LNCAP (cell line): ENCODE results near the gene GIT1.

Source experiments
- CTCF ChIP-seq: fragments of 450-650 bp; IDR thresholded peaks from 2 replicates; pipeline ENCODE4 v1.5.1; 2017; ENCODE audit warnings: mild to moderate bottlenecking

GIT1 gene

GRCh38 chr17:29625037-29625750 is 35.7 kb upstream of the GIT1 start:
- no peak for TF ChIP-seq CTCF

GRCh38 chr17:29624586-29624985 is 35.1 kb upstream of the GIT1 start:
- no peak for TF ChIP-seq CTCF

GRCh38 chr17:29623283-29623647 is 33.8 kb upstream of the GIT1 start:
- no peak for TF ChIP-seq CTCF

- TF ChIP-seq CTCF: no peak
Observed at GRCh38 chr17:29622337-29623282, 33.2 kb upstream of the GIT1 start, which contains the start of gene CORO6. Gene CORO6, minus strand, starts transcription at chr17:29622912. Its CDS starts 1,491 bp downstream, at chr17:29621421.

GRCh38 chr17:29621751-29622194 is 32.3 kb upstream of the GIT1 start:
- no peak for TF ChIP-seq CTCF

GRCh38 chr17:29620779-29621500 is 31.5 kb upstream of the GIT1 start:
- TF ChIP-seq CTCF: no peak

GRCh38 chr17:29620271-29620670 is 30.8 kb upstream of the GIT1 start:
- TF ChIP-seq CTCF: no peak
